ENCODE measurements around the gene QRFP. TPM values are rescaled to one million over a fixed set of nuclear protein-coding genes. Genes with fewer than 3 reads are reported as not detected.

The QRFP gene
- total and polyA plus RNA-seq, 11 donors, result not detected

GRCh38 chr9:130871395-130872062, 25.1 kb downstream of the QRFP start:
- Histone ChIP-seq H3K4me3 (no peak overlapping the region), H3K36me3 (peaks cover 0 to 80% (median 53%) of the 10 kb centered on the region in 9 donors), H3K27me3 (no peaks in the 10 kb centered on the region), H3K4me1 (peaks cover 3 to 59% (median 42%) of the 10 kb centered on the region in 12 donors), H3K9me3 (no peaks in the 10 kb centered on the region), H3K27ac (peak overlapping the region; percentile 53 to 91 (median 81))
- DNase-seq, result no peak
- 67 to 72% (median 69%) methylated on average over 10 of the region's 10 CpGs for WGBS, 4 donors
- ATAC-seq, result peak in 3 of 4 donors; percentile 9 to 32 (median 11)
- intact Hi-C loops (cut with DNase I), result loop anchor here in 8 of 10 donors (2.0 to 5.0 kb wide), 5 partner anchors 61 to 127 kb away; no protein-coding TSS in a partner anchor
- TF ChIP-seq CTCF (IDR thresholded peaks at IDR 0.05), result no peak
- no peak for TF ChIP-seq POLR2A (IDR thresholded peaks at IDR 0.05)

- intact Hi-C loops (cut with DNase I), result loop anchor here in 6 of 10 donors (1.0 to 5.0 kb wide), 6 partner anchors 62 to 128 kb away; no protein-coding TSS in a partner anchor
- H3K4me3 ChIP-seq, result no peak overlapping the region
- H3K36me3 ChIP-seq, result peaks cover 0 to 72% (median 49%) of the 10 kb centered on the region in 9 donors
Observed at GRCh38 chr9:130870491-130871381, 25.9 kb downstream of the QRFP start.

GRCh38 chr9:130869250-130869649, 27.4 kb downstream of the QRFP start:
- 65 to 77% (median 71%) methylated on average over 8 of the region's 8 CpGs for WGBS, 4 donors
- H3K9me3 ChIP-seq, result no peaks in the 10 kb centered on the region
- peaks cover 3 to 62% (median 44%) of the 10 kb centered on the region in 12 donors for H3K4me1 ChIP-seq
- ATAC-seq, result peak in 2 of 4 donors; percentile 4 to 20
- intact Hi-C loops (cut with DNase I), result loop anchor here in 7 of 10 donors (5.0 to 10.0 kb wide), 3 partner anchors 128 to 178 kb away; no protein-coding TSS in a partner anchor
- peak overlapping the region in 1 of 12 donors; percentile 36 for H3K27ac ChIP-seq
- peak; percentile 54 to 76 (median 66) for DNase-seq
- no peak overlapping the region for H3K4me3 ChIP-seq
- TF ChIP-seq POLR2A (IDR thresholded peaks at IDR 0.05) (no peak), CTCF (IDR thresholded peaks at IDR 0.05) (no peak)
- H3K27me3 ChIP-seq, result no peaks in the 10 kb centered on the region
- peaks cover 0 to 71% (median 49%) of the 10 kb centered on the region in 9 donors for H3K36me3 ChIP-seq

More at GRCh38 chr9:130870491-130871381, 25.9 kb downstream of the QRFP start:
- Histone ChIP-seq H3K4me1 (peaks cover 3 to 62% (median 44%) of the 10 kb centered on the region in 12 donors), H3K27ac (peak overlapping the region; percentile 53 to 91 (median 81)), H3K9me3 (no peaks in the 10 kb centered on the region), H3K27me3 (no peaks in the 10 kb centered on the region)
- no peak for TF ChIP-seq POLR2A (IDR thresholded peaks at IDR 0.05)
- no peak for TF ChIP-seq CTCF (IDR thresholded peaks at IDR 0.05)
- 51 to 61% (median 58%) methylated on average over 16 to 17 of the region's 17 CpGs for WGBS, 4 donors
- ATAC-seq (peak; percentile 72 to 89 (median 80)), DNase-seq (peak in 4 of 5 donors; percentile 35 to 72 (median 57))
